Stimulated activated naive CD8-positive, alpha-beta T cell treated with anti-CD3 and anti-CD28 coated beads, Interleukin-15, amount 100 ng/mL, for 72 hours (primary cell): ENCODE measurements around the gene FSTL4.

ENCODE experiments used
- ATAC-seq: fragments of 150-1000 bp; cut with Tn5 transposase; 2 replicates; pipeline ENCODE4 v1.10.0; 2021; ENCODE audit warnings: mild to moderate bottlenecking, moderate library complexity
- DNase-seq, 2 donors: peaks; one replicate each; pipeline ENCODE4 v3.0.0; 2021 to 2022
- H3K27ac Mint-ChIP-seq, 2 donors: one replicate each; pipeline ENCODE4 v1.8.0; 2022; ENCODE audit warnings: mild to moderate bottlenecking in 2 of 2, mixed read lengths in 2 of 2, moderate library complexity in 2 of 2
- H3K27me3 Mint-ChIP-seq: one replicate; pipeline ENCODE4 v1.8.0; 2022; ENCODE audit warnings: mixed read lengths
- H3K4me1 Mint-ChIP-seq: one replicate; pipeline ENCODE4 v1.8.0; 2022; ENCODE audit warnings: mild to moderate bottlenecking, mixed read lengths
- H3K4me3 Mint-ChIP-seq, 2 donors: one replicate each; pipeline ENCODE4 v1.8.0; 2022; ENCODE audit warnings: mild to moderate bottlenecking in 2 of 2, mixed read lengths in 2 of 2, moderate library complexity in 1 of 2
- H3K9me3 Mint-ChIP-seq, 2 donors: one replicate each; pipeline ENCODE4 v1.8.0; 2022; ENCODE audit warnings: mixed read lengths in 2 of 2

The FSTL4 gene

GRCh38 chr5:133304178-133304577, 308.2 kb downstream of the FSTL4 start:
- Mint-ChIP-seq H3K4me3 (no peak overlapping the region), H3K27ac (no peak overlapping the region), H3K4me1 (peaks cover 5% of the 10 kb centered on the region), H3K27me3 (no peaks in the 10 kb centered on the region), H3K9me3 (no peaks in the 10 kb centered on the region)
- DNase-seq: no peak
- no peak for ATAC-seq

GRCh38 chr5:133303298-133303697, 309.0 kb downstream of the FSTL4 start:
- H3K27me3 Mint-ChIP-seq: no peaks in the 10 kb centered on the region
- peak overlapping the region in 1 of 2 donors; percentile 58 for H3K27ac Mint-ChIP-seq
- H3K4me1 Mint-ChIP-seq: peaks cover 9% of the 10 kb centered on the region
- DNase-seq (no peak), ATAC-seq (no peak)
- H3K9me3 Mint-ChIP-seq: no peaks in the 10 kb centered on the region
- no peak overlapping the region for H3K4me3 Mint-ChIP-seq

GRCh38 chr5:133299728-133300127, 312.6 kb downstream of the FSTL4 start:
- peaks cover 13% of the 10 kb centered on the region for H3K4me1 Mint-ChIP-seq
- DNase-seq (no peak), ATAC-seq (no peak)
- no peaks in the 10 kb centered on the region for H3K9me3 Mint-ChIP-seq
- no peak overlapping the region for H3K27ac Mint-ChIP-seq
- H3K4me3 Mint-ChIP-seq: no peak overlapping the region
- no peaks in the 10 kb centered on the region for H3K27me3 Mint-ChIP-seq

DNA sequence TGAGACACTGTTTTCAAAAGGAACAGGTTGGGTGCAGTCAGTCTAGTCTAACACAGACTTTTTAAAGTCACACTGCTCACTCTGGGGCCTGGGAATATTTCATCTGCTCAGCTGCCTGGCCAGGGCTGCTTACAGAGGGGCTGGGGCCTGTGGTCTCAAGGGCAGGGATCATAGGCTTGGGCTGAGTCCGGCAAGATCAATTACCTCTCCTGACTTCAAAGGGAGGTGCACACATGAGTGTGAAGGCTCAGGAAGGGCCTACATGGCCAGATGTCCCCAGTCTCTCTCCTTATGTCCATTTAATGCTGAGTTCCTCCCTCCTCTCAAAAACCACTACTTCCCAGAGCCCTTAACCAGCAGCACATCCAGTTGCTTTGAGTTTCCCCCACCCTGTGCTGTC, 313.3 kb downstream of the FSTL4 start:
- peaks cover 13% of the 10 kb centered on the region for H3K4me1 Mint-ChIP-seq
- H3K27me3 Mint-ChIP-seq: no peaks in the 10 kb centered on the region
- H3K27ac Mint-ChIP-seq: peak overlapping the region in 1 of 2 donors; percentile 78
- DNase-seq (no peak), ATAC-seq (peak; percentile 2)
- H3K9me3 Mint-ChIP-seq: no peaks in the 10 kb centered on the region
- no peak overlapping the region for H3K4me3 Mint-ChIP-seq

GRCh38 chr5:133298447-133298846, 313.9 kb downstream of the FSTL4 start:
- Mint-ChIP-seq H3K27me3 (no peaks in the 10 kb centered on the region), H3K27ac (no peak overlapping the region), H3K9me3 (no peaks in the 10 kb centered on the region), H3K4me3 (no peak overlapping the region), H3K4me1 (peaks cover 13% of the 10 kb centered on the region)
- peak; percentile 82 for ATAC-seq
- DNase-seq: peak; percentile 22 to 44

DNA sequence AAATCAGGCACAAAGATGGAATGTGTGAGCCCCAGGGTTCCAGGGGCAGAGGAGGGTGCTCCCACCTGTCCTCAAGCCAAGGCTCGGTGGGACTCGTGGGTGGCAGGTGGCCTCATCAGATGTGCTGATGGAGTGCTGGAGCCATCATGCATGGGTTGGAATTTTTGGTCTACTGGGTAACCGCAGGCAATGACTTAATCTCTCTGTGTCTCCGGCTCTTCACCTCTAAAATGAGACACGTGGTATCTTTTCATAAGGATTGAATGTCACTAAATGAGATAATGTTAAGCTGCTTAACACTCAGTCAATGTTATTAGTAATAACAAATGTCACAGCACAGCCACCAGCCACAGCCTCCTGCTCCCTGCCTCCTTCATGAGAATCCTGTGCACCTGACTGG, 315.0 kb downstream of the FSTL4 start:
- Mint-ChIP-seq H3K27me3 (no peaks in the 10 kb centered on the region), H3K27ac (no peak overlapping the region), H3K4me1 (peaks cover 13% of the 10 kb centered on the region), H3K9me3 (no peaks in the 10 kb centered on the region), H3K4me3 (no peak overlapping the region)
- ATAC-seq: no peak
- no peak for DNase-seq

- Mint-ChIP-seq H3K4me3 (no peak overlapping the region), H3K9me3 (no peaks in the 10 kb centered on the region), H3K27me3 (no peaks in the 10 kb centered on the region), H3K27ac (no peak overlapping the region), H3K4me1 (peaks cover 13% of the 10 kb centered on the region)
- ATAC-seq (no peak), DNase-seq (no peak)
Measured at GRCh38 chr5:133296624-133297023, 315.7 kb downstream of the FSTL4 start.

DNA sequence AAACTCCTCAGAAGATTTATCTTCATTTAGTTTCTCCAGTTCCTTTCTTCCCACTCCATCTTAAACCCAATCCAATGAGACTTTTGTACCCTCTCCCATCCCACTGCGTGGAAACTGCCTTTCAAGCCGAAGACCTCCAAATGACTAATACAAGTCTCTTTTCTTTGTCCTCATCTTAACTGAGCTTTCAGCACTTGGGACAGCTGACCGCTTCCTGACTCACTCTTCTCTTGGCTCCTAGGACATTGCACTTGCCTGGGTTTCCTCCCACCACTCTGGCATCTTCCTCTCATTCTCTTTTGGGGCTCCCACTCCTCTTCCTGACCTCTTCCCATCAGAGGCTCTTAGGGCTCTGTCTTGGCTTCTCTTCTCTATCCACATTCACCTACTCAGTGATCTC, 316.8 kb downstream of the FSTL4 start:
- no peak for ATAC-seq

GRCh38 chr5:133294380-133294779, 318.0 kb downstream of the FSTL4 start:
- Mint-ChIP-seq H3K9me3 (no peaks in the 10 kb centered on the region), H3K27me3 (no peaks in the 10 kb centered on the region), H3K4me3 (no peak overlapping the region), H3K27ac (no peak overlapping the region), H3K4me1 (peaks cover 13% of the 10 kb centered on the region)
- ATAC-seq (no peak), DNase-seq (no peak)

More for the DNA sequence above, 316.8 kb downstream of the FSTL4 start:
- H3K27ac Mint-ChIP-seq: no peak overlapping the region
- peaks cover 13% of the 10 kb centered on the region for H3K4me1 Mint-ChIP-seq
- H3K27me3 Mint-ChIP-seq: no peaks in the 10 kb centered on the region
- H3K9me3 Mint-ChIP-seq: no peaks in the 10 kb centered on the region
- no peak overlapping the region for H3K4me3 Mint-ChIP-seq
- DNase-seq: no peak

GRCh38 chr5:133293960-133294359, 318.4 kb downstream of the FSTL4 start:
- Mint-ChIP-seq H3K27me3 (no peaks in the 10 kb centered on the region), H3K9me3 (no peaks in the 10 kb centered on the region), H3K27ac (no peak overlapping the region), H3K4me3 (no peak overlapping the region), H3K4me1 (peaks cover 10% of the 10 kb centered on the region)
- DNase-seq: no peak
- no peak for ATAC-seq

DNA sequence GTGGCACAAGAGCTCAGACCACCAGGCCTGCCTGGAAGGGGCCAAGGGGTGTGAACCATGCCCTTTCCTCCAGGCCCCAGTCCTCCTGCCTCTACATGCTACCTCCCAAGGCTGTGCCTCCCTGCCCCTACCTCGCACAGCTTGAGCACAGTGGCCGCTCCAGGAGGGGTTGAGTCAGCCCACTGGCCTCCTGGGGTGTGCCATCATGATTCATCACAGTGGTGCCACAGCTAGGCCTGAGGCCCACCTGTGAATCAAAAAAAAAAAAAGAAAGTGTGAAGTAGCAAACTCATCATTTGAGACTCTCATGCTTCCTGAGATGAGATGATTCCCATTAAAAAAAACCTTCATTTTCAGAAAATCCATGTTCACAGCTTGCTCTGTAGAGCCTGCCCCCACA, 320.0 kb downstream of the FSTL4 start:
- Mint-ChIP-seq H3K4me3 (no peak overlapping the region), H3K27ac (no peak overlapping the region), H3K27me3 (no peaks in the 10 kb centered on the region), H3K9me3 (no peaks in the 10 kb centered on the region), H3K4me1 (no peaks in the 10 kb centered on the region)
- no peak for DNase-seq
- peak; percentile 70 for ATAC-seq

DNA sequence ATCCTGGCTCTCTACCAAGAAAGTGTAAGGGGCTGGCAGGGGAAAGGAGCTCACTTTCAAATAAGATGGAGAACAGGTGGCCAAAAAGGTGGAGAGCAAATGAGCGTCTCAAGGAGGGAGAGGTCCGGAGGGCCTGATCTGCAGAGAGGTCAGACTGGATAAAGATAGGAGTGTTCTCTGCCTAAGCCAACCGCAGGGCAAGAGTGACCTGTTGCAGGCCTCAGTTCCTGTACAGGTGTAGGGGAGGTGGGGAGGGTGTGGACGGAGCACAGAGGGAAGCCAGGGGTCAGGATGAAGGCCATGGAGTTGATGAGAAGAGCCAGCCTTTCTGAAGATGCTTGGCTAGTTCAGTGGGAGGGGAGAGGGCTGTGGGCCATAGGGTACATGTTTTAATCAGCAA, 320.8 kb downstream of the FSTL4 start:
- no peak for ATAC-seq
- Mint-ChIP-seq H3K27me3 (no peaks in the 10 kb centered on the region), H3K9me3 (no peaks in the 10 kb centered on the region), H3K4me1 (no peaks in the 10 kb centered on the region), H3K4me3 (no peak overlapping the region), H3K27ac (peak overlapping the region in 1 of 2 donors; percentile 40)
- DNase-seq: no peak

DNA sequence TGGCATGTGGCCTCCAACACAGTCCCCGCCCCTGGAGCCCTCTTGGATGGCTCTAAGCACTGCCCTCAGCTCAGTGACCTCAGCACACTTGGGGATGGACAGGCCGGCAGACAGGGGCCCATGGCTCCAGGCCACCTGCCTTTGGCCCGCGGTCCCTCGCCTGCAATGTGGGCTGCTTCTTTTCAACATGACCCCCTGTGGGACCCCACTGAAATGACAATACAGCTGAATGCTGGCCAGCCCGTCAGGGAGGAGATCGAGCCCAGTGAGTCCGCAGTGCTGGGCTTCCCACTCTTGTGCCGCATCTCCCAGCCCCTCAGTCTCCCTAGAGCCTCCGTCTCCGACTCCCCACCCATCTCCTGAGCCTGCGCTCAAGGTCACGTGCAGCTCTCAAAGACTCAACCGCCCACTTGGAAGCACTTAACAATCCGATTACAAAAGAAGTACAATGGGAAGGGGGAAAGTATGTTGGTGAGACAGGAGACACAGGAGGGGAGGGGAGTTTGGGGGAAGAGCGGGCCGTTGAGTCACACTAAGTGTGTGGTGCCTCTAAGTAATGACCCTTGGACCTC, 321.6 kb downstream of the FSTL4 start:
- no peak for DNase-seq
- Mint-ChIP-seq H3K4me1 (no peaks in the 10 kb centered on the region), H3K27me3 (no peaks in the 10 kb centered on the region), H3K4me3 (no peak overlapping the region), H3K9me3 (no peaks in the 10 kb centered on the region), H3K27ac (no peak overlapping the region)
- no peak for ATAC-seq

DNA sequence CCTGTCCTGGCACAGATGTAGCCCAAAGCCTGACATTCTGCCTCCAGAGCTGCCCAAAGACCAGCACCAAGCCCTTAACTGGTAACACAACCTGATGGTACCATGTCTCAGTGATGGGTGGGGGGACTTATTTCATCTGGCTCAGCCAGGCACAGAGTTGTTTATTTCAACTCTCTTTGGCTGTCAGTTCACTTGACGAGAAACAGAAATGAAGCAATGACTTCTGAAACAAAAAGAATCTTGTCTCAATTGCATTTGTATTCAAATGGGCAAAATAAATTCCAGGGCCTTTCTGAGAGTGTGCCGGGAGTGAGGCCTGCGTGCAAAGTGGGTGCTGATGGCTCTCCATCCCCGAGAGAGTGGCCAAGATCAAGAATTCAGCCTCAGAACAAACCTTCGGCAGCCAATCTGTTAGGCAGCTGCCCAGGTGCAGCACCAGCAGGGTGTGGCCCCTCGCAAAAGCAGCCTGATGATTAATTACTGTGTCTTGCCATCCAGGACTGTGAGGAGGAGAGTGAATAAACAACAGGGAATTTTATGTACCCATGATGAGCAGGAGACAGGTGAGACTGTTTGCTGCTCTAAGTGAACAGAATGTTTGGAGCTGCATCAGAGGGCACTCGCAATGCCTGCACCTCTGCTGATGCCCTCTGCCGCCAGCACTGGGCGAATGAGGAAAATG, 322.5 kb downstream of the FSTL4 start:
- Mint-ChIP-seq H3K4me3 (no peak overlapping the region), H3K4me1 (no peaks in the 10 kb centered on the region)

GRCh38 chr5:133287500-133287899, 324.8 kb downstream of the FSTL4 start:
- ATAC-seq: peak; percentile 60
- Mint-ChIP-seq H3K9me3 (no peaks in the 10 kb centered on the region), H3K4me3 (no peak overlapping the region), H3K27ac (no peak overlapping the region), H3K4me1 (no peaks in the 10 kb centered on the region), H3K27me3 (no peaks in the 10 kb centered on the region)
- DNase-seq: no peak

More for the DNA sequence above, 322.5 kb downstream of the FSTL4 start:
- H3K9me3 Mint-ChIP-seq: no peaks in the 10 kb centered on the region
- no peak for DNase-seq
- no peaks in the 10 kb centered on the region for H3K27me3 Mint-ChIP-seq
- no peak overlapping the region for H3K27ac Mint-ChIP-seq
- no peak for ATAC-seq

- Mint-ChIP-seq H3K27ac (no peak overlapping the region), H3K4me3 (no peak overlapping the region), H3K9me3 (no peaks in the 10 kb centered on the region), H3K27me3 (no peaks in the 10 kb centered on the region), H3K4me1 (no peaks in the 10 kb centered on the region)
- DNase-seq (no peak), ATAC-seq (no peak)
Measured at GRCh38 chr5:133286483-133286882, 325.9 kb downstream of the FSTL4 start.

- no peak for ATAC-seq
- no peaks in the 10 kb centered on the region for H3K9me3 Mint-ChIP-seq
- H3K4me1 Mint-ChIP-seq: no peaks in the 10 kb centered on the region
- no peaks in the 10 kb centered on the region for H3K27me3 Mint-ChIP-seq
- no peak overlapping the region for H3K4me3 Mint-ChIP-seq
- H3K27ac Mint-ChIP-seq: no peak overlapping the region
- no peak for DNase-seq
Measured at GRCh38 chr5:133285583-133286021, 326.7 kb downstream of the FSTL4 start.
